Small intestine (tissue), 7 donors: ENCODE measurements around the gene LARGE1. TPM values are rescaled to one million over a fixed set of nuclear protein-coding genes. Genes with fewer than 3 reads are reported as not detected.

Experiments used
- DNase-seq, 2 donors: peaks; one replicate each; pipeline versions ENCODE4 v3.0.0 to v3.0.0-alpha.2; 2013
- FAIRE-seq: peaks from 2 replicates; lab custom pipeline; 2012; peaks lifted over from hg19 to GRCh38; lab: Jason Lieb, UNC
- H3K27ac ChIP-seq, 3 donors: one replicate each; pipeline ENCODE4 v1.5.1; 2013; ENCODE audit warnings: low read length in 2 of 3, mild to moderate bottlenecking in 2 of 3, control low read depth in 1 of 3, inconsistent platforms in 1 of 3, low read depth in 1 of 3, moderate library complexity in 1 of 3
- H3K27me3 ChIP-seq, 3 donors: one replicate each; pipeline ENCODE4 v1.6.1; 2013; ENCODE audit warnings: low read length in 3 of 3, inconsistent platforms in 1 of 3; ENCODE audit not compliant: control insufficient read depth in 3 of 3, insufficient read depth in 3 of 3
- H3K36me3 ChIP-seq, 3 donors: one replicate each; pipeline ENCODE4 v1.6.1; 2013; ENCODE audit warnings: low read length in 3 of 3, inconsistent platforms in 1 of 3, low read depth in 1 of 3, mild to moderate bottlenecking in 1 of 3, moderate library complexity in 1 of 3; ENCODE audit not compliant: control insufficient read depth in 3 of 3, insufficient read depth in 2 of 3
- H3K4me1 ChIP-seq, 3 donors: one replicate each; pipeline ENCODE4 v1.6.1; 2013; ENCODE audit warnings: low read length in 2 of 3, inconsistent platforms in 1 of 3, low read depth in 1 of 3, mild to moderate bottlenecking in 1 of 3, moderate library complexity in 1 of 3; ENCODE audit not compliant: control insufficient read depth in 3 of 3, insufficient read depth in 2 of 3
- H3K4me3 ChIP-seq, 3 donors: one replicate each; pipeline ENCODE4 v1.5.1; 2013; ENCODE audit warnings: low read length in 3 of 3, control low read depth in 1 of 3, inconsistent platforms in 1 of 3, low read depth in 1 of 3, mild to moderate bottlenecking in 1 of 3, moderate library complexity in 1 of 3
- H3K9me3 ChIP-seq, 2 donors: one replicate each; pipeline ENCODE4 v1.6.1; 2013; ENCODE audit warnings: low read depth in 1 of 2, low read length in 1 of 2; ENCODE audit not compliant: control insufficient read depth in 2 of 2, insufficient read depth in 1 of 2
- whole genome bisulfite sequencing, 3 donors: extraction: QIAGEN DNeasy Blood & Tissue Kit; methylation state at CpG; one replicate each; pipeline ENCODE4 v1.1.7; 2013; 5-methylcytosine and 5-hydroxymethylcytosine counted together
- polyA plus RNA-seq, 4 donors: library from polyadenylated mRNA; stranded (reverse) in 3 of 4; unstranded in 1 of 4; fragments of 200-250 nt in 3 of 4; fragments of 120-200 nt in 1 of 4; gene quantifications; one replicate each; pipeline versions ENCODE4 v1.2.1 to v1.2.3, GENCODE V29; 2013
- donor health status: healthy with polysubstance abuse.
- donor health status: control.
- donor health status: control.
- donor health status: Bipolar disorder and iron deficiency.
- donor health status: healthy.

The LARGE1 gene
- polyA plus RNA-seq, 4 donors: 5.1 to 18.8 (median 8.0) TPM

DNA sequence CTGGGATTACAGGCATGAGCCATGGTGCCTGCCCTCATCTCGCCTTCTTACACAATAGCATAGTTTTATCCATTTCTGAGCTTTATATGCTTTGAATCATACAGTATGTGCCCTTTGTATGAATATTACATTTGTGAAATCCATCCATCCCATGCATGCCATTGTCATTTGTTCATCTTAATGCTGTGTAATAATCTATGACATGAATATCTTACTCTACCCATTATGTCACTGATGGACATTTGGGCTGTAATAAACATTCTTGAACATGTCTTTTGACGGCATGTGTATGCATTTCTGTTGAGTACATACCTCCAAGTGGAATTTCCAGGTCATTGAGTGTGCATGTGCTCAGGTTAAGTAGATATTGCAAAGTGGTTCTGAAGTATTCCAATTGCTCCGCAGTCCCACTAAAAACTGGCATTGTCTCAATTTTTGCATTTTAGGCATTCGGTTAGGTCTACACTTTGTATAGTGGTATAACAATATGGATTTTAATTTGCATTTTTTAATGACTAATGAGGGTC, 522.8 kb downstream of the LARGE1 start:
- H3K27ac ChIP-seq: no peak overlapping the region
- no peaks in the 10 kb centered on the region for H3K4me1 ChIP-seq
- H3K9me3 ChIP-seq: no peaks in the 10 kb centered on the region
- WGBS, 3 donors: 92 to 96% (median 95%) methylated on average over 4 of the region's 4 CpGs
- peaks cover 0 to 2% (median 0%) of the 10 kb centered on the region in 3 donors for H3K36me3 ChIP-seq
- H3K27me3 ChIP-seq: no peaks in the 10 kb centered on the region
- DNase-seq: no peak
- H3K4me3 ChIP-seq: no peak overlapping the region
- no peak for FAIRE-seq

DNA sequence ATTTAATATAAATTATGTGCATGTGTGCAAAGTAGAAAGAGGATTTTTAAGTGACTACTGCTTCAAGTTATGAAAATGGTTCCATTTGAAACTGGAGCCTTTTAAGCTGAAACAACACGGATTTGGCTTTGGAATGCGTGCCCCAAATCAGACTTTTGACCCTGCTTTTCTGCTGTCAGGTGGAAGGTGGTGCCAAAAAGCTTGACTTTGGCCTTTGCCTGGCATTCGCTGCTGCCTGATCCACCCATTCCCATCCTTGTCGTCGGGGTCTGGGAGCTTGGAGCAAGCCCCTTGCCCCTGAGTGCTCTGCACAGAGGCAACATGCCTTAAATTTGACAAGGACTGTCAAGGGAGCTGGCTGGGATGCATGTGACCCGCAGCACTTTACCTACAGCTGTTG, 526.8 kb downstream of the LARGE1 start:
- Histone ChIP-seq H3K27ac (no peak overlapping the region), H3K9me3 (no peaks in the 10 kb centered on the region), H3K36me3 (peaks cover 0 to 2% (median 0%) of the 10 kb centered on the region in 3 donors), H3K4me3 (no peak overlapping the region), H3K4me1 (no peaks in the 10 kb centered on the region), H3K27me3 (no peaks in the 10 kb centered on the region)
- FAIRE-seq: no peak
- 16 to 43% (median 31%) methylated on average over 6 of the region's 6 CpGs for WGBS, 3 donors
- peak in 1 of 2 donors; percentile 14 for DNase-seq

DNA sequence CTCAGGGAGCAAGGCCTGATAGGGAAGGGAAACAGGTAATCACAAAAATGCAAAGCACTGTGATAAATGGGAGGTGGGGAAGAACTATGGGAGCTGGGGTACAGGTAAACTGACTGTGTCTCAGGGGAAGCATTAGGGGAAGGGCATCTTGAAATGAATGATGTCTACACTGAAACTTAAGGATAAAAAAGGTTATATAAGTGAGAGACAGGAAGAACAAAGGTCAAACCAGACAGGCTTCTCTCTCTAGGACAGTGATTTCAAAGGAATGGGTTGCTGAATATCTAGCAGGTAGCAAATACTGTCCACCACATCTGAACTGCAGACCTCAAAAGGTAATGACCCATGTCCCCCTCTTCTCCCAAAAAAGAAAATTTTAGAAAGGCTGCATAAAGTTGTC, 529.0 kb downstream of the LARGE1 start:
- Histone ChIP-seq H3K4me3 (no peak overlapping the region), H3K27me3 (no peaks in the 10 kb centered on the region), H3K27ac (no peak overlapping the region), H3K4me1 (no peaks in the 10 kb centered on the region), H3K36me3 (peaks cover 0 to 2% (median 0%) of the 10 kb centered on the region in 3 donors), H3K9me3 (no peaks in the 10 kb centered on the region)
- FAIRE-seq (no peak), DNase-seq (no peak)

DNA sequence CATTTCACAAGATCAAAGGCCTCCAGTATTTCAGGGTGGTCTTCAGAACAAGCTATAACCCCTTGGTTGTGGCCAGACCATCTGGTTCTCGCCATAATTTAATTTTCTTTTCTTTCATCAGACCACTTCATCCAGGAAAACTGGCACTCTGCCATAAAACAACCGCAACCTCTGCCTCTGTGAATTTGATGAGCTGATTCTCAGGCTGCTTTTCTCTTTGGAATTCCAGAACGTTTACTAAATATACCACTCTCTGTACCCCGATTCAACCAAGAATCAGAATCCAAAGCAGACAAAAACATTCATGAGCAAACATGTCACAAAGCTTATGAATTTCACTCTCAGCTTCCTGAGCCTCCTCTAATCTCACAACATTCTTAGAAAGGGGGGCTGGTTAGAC, 530.3 kb downstream of the LARGE1 start:
- no peak for DNase-seq
- Histone ChIP-seq H3K36me3 (no peaks in the 10 kb centered on the region), H3K4me3 (no peak overlapping the region), H3K27ac (no peak overlapping the region), H3K27me3 (no peaks in the 10 kb centered on the region), H3K9me3 (no peaks in the 10 kb centered on the region), H3K4me1 (no peaks in the 10 kb centered on the region)
- WGBS, 3 donors: 71 to 91% (median 83%) methylated on average over 4 of the region's 4 CpGs
- FAIRE-seq: no peak

DNA sequence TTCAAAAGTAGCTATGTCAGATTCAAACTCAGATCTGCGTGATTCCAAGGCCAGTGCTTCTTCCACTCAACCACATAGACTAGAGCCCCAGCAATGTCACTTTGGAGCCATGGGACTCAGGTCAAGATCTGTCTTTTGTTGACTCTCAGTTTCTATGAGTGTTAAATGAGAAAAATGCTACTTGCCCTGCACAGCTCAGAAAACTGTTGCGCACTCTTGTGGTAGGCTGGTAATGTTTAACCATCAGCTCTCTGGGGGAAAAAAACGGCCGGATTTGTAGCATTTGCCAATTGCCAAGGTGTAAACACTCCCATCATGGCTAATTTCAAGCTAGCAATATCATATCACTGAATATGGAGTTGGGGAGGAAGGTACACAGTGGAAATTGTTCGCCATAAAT, 534.0 kb downstream of the LARGE1 start:
- no peaks in the 10 kb centered on the region for H3K27me3 ChIP-seq
- H3K27ac ChIP-seq: no peak overlapping the region
- H3K4me1 ChIP-seq: no peaks in the 10 kb centered on the region
- peaks cover 0 to 12% (median 0%) of the 10 kb centered on the region in 3 donors for H3K36me3 ChIP-seq
- H3K9me3 ChIP-seq: no peaks in the 10 kb centered on the region
- no peak overlapping the region for H3K4me3 ChIP-seq
- WGBS, 3 donors: 86 to 90% (median 88%) methylated on average over 5 of the region's 5 CpGs
- no peak for FAIRE-seq
- DNase-seq: no peak

DNA sequence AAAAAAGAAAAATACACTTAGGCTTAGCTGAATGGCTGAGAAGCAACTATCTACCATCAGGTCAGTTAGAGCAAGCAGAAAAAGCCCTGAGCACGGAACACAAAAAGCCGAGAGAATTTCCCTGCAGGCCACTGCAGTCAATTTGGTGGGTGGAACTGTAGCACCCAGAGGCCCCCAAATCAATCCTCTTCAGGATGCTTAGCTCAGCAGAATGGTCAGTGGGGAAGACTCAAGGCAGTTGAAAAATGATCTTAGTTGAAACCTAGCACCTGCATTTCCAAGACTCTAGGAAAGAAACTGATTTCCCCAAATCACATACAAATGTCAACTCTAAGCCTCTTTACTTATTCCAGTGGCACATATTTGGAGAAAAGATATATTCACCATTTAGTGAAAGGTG, 534.7 kb downstream of the LARGE1 start:
- H3K9me3 ChIP-seq: no peaks in the 10 kb centered on the region
- H3K27ac ChIP-seq: no peak overlapping the region
- no peak for DNase-seq
- 93 to 98% (median 94%) methylated on average over 2 of the region's 2 CpGs for WGBS, 3 donors
- H3K36me3 ChIP-seq: peaks cover 0 to 12% (median 0%) of the 10 kb centered on the region in 3 donors
- no peak for FAIRE-seq
- no peak overlapping the region for H3K4me3 ChIP-seq
- H3K4me1 ChIP-seq: no peaks in the 10 kb centered on the region
- H3K27me3 ChIP-seq: no peaks in the 10 kb centered on the region

DNA sequence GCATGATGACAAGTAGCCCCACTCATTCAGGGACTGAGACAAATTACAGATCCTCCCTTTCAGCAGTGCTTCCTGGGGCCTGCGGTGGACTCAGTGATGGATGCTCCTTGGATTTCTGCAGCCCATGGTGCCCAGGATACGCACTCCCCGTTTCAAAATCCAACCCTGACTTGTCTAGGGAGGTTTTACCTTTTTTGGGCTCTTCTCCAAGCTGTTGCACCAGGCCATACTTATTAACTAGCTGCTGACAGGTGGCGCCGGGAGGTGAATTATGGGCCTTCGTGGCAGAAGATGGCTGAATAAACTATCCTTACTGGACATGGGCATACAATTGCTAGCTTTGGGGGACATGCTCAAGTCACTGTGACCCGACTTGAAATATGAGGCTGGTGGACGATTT, 537.8 kb downstream of the LARGE1 start:
- FAIRE-seq (no peak), DNase-seq (no peak)
- Histone ChIP-seq H3K36me3 (peaks cover 0 to 12% (median 0%) of the 10 kb centered on the region in 3 donors), H3K9me3 (peaks cover 0 to 4% of the 10 kb centered on the region in 2 donors), H3K27me3 (no peaks in the 10 kb centered on the region), H3K4me3 (no peak overlapping the region), H3K27ac (no peak overlapping the region), H3K4me1 (no peaks in the 10 kb centered on the region)
- 87 to 93% (median 89%) methylated on average over 8 of the region's 8 CpGs for WGBS, 3 donors

DNA sequence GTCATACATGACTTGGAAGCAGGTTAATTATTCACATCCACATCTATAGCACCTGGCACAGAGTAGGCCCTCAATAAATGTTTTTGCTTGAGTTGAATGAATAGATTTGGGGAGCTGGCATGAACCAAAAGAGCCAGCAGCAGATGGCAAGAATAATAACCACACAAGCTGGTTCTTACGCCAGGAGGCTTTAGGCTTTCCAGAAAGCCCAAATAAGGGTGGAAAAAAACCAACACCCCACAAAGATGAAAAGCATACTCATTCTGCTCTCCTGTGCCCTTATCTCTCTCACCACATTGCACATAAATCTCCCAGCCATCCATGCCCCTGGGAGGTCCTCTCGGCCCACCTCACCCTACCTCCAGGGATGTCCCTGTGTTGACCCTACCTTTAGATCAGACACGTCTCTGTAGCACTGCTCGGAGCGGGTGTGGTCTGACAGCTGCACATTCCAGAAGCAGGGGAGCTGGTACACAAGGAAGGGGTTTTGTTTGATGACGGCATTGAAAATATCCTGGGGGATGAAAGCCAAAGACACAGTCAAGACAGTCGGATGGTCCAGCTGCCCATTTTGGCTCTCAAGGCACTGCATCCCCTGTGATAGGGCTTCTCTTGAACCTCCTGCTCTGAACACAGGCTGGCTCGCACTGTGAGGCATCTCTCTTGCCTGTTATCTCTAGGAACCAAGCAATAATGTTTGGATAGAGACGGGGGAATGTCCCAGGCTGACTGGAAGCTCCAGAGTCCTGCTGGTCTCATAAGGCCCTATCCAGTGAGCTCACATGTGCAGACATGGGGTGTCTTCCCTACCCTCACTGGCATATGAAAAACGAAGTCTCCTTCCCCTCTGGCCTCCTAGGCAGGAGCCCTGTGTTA, 538.5 kb downstream of the LARGE1 start:
- no peak for FAIRE-seq
- 84 to 92% (median 87%) methylated on average over 10 of the region's 10 CpGs for WGBS, 3 donors

More for the DNA sequence above, 538.5 kb downstream of the LARGE1 start:
- H3K4me1 ChIP-seq: no peaks in the 10 kb centered on the region
- no peaks in the 10 kb centered on the region for H3K27me3 ChIP-seq
- H3K36me3 ChIP-seq: peaks cover 0 to 12% (median 0%) of the 10 kb centered on the region in 3 donors
- no peak for DNase-seq
- no peak overlapping the region for H3K27ac ChIP-seq
- H3K4me3 ChIP-seq: no peak overlapping the region
- H3K9me3 ChIP-seq: peaks cover 0 to 4% of the 10 kb centered on the region in 2 donors
